ENCODE measurements around the gene SCAANT1.

- TF ChIP-seq CTCF (IDR thresholded peaks at IDR 0.05; ENCODE audit: poor library complexity): no peak
- no peak for TF ChIP-seq EZH2 (IDR thresholded peaks at IDR 0.05; ENCODE audit: borderline replicate concordance)
Observed at GRCh38 chr3:63950698-63951097, 38.5 kb upstream of the SCAANT1 start.

Data from hepatocyte (in vitro differentiated cells).